HG03354 (cell line): ENCODE results near the gene ZNF280A.
"Not testable (repeated sequence)": the region's sequence is repeated elsewhere in the genome, so short reads cannot be mapped to it uniquely, and the experiment has no call there.

Experiments
- ATAC-seq: cut with Tn5 transposase; IDR thresholded peaks from one replicate; pipeline ENCODE4 v1.9.1; 2021; ENCODE audit warnings: mild to moderate bottlenecking; ENCODE audit not compliant: unreplicated experiment, poor library complexity, severe bottlenecking

ZNF280A gene

DNA sequence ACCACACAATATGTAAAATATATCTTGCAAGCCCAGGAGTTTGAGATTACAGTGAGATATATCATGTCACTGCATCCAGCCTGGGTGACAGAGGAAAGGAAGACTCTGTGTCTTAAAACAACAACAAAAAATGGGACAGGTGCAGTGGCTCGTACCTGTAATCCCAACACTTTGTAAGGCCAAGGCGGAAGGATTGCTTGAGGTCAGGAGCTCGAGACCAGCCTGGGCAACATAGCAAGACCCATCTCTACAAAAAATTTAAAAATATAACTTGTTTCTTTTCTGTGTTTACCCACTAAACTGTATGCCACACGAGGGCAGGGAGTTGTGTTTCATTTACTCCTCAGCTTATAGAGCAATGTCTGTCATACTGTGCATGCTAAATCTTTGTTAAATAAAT lies 3.1 kb downstream of the ZNF280A start:
- no peak for ATAC-seq

DNA sequence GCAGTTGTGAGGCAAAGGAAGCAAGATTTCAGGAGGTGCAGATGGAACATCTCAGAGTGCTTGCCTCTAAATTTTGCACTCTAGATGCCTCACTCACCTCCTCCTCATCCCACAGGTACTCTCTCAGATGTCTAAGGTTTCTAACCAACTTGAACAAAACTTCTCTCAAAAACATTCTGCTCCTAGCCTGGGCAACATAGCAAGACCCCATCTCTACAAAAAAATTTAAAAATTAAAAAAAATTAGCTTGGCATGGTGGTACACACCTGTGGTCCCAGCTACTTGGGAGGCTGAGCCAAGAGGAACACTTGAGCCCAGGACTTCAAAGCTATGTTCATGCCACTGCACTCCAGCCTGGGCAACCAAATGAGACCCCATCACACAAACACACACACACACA lies 4.2 kb downstream of the ZNF280A start:
- ATAC-seq: no peak

DNA sequence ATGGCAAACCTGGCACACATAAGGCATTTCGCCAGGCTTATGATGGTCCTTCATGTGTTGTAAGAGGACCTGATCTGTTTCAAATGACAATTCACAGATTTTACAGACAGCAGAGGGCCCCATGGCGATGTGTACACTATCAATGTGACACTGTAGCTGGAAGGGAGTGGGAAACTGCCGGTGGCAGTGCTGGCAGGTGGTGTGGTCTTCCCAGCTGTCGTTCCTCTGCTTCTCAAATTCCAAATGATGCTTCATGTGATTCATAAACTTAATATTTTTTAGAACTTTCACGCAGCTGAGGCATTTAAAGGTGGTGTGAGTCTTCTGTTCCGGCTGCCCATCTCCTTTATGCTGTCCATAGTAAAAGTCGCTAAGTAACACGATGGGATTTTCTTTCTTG lies 5.6 kb downstream of the ZNF280A start:
- ATAC-seq: not testable (repeated sequence)

DNA sequence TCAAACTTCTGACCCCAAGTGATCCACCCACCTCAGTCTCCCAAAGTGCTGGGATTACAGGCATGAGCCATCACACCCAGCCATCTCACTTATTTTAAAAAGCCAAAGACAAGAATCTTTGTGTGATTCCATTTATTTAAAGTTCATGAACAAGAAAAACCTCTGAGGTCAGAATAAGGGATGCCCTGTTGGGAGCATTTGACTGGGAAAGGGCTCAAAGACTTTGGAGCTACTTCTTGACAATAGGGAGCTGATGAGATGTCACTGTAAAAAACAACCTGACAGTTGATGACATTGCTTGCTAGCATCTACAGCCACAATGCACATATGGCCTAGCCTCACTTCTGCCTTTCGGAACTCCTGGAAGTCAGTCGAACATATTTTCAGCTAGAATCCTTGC lies 6.5 kb downstream of the ZNF280A start:
- ATAC-seq: no peak

DNA sequence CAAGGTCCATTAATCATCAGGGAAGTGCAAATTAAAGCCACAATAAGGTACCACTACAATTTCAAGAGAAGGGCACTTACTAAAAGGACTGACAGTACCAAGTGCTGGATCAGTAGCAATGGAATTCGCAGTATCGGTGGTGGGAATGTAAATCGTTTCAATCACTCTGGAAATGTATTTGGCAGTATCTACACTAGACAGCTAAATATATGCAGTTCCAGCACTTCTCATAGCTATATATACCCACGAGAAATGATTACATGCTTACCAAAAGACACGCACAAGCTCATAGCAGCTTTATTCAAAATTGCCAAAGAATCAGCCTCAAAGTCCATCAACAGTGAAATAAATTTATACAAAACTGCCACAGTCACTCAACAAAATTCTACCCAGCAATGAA lies 7.1 kb downstream of the ZNF280A start:
- no peak for ATAC-seq

DNA sequence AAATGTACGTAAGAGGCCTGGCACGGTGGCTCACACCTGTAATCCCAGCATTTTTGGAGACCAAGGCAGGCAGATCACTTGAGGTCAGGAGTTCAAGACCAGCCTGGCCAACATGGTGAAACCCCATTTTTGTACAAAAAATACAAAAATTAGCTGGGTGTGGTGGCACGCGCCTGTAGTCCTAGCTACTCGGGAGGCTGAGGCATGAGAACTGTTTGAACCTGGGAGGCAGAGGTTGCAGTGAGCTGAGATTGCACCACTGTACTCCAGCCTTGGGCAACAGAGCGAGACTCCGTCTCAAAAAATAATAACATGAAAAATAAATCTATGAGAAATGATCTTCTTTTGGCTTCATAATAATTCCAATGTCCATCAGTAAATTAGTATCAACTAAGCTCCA lies 9.2 kb downstream of the ZNF280A start:
- ATAC-seq: not testable (repeated sequence)

DNA sequence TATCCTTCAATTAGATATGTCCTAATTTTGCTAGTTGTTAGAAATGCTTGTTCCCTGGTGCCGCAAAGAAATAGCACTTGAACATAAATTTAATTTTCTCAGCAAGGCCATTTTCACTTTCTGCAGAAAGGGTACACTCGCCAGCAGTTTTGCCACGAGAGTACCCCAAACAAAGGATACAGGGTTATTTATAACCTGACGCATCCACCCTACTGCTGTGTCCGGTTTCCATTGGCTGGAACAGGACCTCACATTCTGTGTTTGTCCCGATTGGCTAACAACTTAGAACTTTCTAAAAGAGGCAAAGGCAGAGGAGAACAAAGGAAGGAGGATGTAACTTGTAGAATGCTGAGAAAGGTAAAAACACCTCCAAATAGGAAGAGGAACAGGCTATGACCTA lies 10.2 kb downstream of the ZNF280A start:
- not testable (repeated sequence) for ATAC-seq

DNA sequence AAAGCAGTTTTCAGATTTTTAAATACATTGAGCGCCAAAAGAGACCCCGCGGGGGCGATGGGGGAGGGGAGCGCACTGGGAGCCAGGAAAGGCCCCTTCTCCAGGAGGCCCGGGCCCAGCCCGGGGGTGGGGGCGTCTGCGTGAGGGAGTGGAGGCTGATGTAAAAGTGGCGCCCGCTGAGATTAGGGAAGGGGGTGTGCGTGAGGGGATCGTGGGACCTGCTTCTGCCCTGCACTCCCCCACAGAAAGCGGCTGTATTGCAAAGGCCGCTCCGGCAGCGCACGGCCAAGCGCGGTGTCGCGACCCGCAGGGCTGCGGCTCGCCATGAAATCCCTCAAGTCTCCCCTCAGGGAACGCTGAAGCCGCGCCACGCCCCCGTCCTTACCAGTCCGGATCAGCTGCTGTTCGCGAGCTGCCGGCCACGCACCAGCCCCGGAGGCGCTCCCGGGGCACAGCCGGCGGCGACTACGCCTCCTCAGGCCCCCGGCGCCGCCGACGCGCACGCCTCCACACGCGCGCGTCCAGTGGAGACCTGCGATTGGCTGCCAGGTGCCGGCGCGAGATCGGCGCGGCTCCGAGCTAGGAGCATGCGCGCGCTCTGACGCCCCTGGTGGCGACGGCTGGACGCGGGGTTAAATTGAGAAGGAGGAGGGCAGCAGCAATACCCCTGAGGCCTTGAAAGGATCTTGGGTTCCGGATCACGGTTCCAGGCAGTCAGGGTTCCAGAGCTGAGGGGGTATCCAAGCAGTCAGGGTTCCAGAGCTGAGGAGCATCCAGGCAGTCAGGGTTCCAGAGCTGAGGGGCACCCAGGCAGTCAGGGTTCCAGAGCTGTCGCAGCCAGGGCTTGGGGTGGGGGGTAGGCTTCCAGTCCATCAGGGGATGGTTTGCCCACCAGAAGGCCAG lies 11.5 kb downstream of the ZNF280A start, which contains the start of gene ZNF280B:
ZNF280B (minus strand) TSS at position 469 of the 903 bp plus-strand sequence. CDS start 19,344 bp downstream, outside the sequence.
- peak; percentile 92 for ATAC-seq

DNA sequence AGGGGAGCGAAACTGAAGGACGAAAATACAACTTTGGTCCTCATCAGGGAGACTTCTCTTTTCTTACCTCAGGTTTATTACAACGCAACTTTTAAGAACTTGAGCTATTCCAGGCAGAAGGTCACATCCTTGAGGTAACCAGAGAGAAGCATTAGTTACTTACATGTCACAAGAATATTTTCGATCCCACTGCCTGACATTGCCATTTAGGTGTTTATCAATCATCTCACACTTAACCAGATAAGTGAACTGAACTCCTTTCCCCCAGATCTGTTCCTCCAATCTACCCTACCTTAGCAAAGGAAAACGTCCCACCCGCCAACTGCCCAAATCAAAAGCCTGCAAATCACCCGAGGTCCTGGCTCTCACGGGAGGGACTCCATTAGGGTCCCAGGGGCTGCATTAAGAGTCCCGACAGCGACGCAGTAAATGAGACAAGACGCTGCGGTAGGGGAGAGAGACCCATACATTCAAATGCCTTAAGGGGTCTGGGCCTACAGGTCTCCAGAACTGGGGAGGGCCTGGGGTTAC lies 12.3 kb downstream of the ZNF280A start:
- ATAC-seq: no peak

DNA sequence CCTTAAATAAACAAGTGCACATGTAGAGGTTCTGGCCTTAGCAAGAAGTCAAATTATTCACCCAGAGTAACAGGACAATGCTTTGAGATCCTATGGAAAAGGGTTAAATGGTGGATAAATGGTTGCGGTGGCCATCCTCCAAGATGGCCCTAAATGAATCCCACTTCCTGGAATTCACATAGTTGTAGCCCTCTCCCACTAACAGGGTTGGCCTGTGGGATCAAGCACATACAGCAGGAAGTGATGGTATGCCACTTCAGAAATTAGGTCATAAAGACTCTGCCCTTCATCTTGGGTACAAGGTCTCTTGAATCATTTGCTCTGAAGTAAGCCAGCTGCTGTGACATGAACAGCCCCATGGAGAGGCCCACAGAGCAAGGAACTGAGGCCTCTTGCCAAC lies 13.3 kb downstream of the ZNF280A start:
- no peak for ATAC-seq

DNA sequence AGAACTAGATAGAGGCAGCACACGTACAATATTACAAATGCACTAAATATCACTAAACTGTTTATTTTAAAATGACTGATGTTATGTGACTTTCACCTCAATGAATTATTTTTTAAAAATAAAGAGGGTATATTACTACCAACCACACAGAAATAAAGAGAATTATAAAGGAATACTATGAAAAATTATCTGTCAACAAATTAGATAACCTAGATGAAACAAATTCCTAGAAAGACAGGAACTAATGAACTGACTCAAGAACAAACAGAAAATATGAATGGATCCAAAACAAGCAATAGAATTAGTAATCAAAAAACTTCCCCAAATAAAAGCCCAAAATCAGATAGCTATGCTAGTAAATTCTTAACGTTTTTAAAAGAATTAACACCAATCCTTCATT lies 21.8 kb downstream of the ZNF280A start:
- ATAC-seq: no peak

DNA sequence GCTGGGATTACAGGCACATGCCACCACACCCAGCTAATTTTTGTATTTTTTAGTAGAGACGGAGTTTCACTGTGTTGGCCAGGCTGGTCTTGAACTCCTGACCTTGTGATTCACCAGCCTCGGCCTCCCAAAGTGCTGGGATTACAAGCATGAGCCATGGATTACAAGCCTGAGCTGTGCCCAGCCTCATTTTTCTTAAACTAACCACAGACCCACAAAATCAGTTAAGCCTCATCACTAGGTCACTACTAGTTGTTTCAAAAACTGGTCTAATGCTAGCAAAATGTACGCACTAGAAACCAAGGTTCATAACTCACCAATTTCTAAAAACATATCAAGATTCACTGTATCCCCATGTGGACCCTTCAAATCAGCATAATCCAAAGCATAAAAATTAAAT lies 28.5 kb downstream of the ZNF280A start:
- not testable (repeated sequence) for ATAC-seq

DNA sequence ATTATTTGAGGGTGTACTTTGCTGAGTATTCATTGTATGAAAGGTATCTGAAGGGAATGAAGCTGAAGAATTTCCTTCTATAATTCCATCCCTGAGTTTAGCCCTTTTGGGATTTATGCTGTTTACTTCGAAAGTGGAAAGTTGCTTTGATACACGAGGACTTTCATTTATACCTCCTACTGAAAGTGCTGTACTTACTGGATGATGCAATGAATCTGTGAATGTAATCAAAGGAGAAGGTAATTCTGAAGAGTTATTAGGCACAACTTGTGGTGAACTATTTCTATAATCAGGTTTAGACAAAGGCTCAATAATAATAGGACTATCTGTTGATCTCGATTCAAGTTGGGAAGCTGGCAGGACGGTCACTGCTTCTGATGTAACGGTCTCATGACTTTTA lies 31.3 kb downstream of the ZNF280A start:
- ATAC-seq: no peak

DNA sequence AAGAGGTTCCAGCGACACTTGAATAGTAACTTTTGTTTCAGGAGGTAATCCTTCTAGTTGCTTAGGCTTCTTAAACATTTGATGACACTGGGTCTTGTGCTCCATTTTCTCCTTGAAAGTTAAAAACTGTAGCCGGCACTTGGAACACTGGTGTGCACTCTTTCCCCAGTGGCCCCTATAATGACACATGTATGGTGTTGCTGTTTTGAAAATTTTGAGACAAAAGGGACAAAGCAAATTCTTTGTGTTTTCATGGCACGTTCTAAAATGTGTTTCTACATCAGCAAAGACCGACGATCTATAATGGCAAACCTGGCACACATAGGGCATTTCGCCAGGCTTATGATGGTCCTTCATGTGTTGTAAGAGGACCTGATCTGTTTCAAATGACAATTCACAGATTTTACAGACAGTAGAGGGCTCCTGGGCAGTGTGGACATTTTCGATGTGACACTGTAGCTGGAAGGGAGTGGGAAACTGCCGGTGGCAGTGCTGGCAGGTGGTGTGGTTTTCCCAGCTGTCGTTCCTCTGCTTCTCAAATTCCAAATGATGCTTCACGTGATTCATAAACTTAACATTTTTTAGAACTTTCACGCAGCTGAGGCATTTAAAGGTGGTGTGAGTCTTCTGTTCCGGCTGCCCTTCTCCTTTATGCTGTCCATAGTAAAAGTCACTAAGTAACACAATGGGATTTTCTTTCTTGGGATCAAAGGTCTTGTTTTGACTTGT lies 32.0 kb downstream of the ZNF280A start:
- no peak for ATAC-seq

DNA sequence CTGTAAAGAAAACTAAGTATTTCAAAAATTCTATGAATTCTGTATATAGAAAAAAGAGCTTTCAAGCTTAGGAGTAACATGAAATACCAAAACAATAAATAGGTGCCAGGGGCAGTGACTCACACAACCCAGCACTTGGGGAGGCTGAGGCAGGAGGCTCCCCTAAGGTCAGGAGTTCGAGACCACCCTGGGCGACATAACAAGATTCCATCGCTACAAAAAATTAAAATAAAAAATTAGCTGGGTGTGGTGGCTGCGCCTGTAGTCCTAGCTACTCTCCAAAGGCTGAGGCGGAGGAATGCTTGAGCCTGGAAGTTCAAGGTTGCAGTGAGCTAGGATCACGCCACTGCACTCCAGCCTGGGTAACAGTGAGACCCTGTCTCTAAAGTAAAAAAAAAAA lies 33.0 kb downstream of the ZNF280A start:
- no peak for ATAC-seq

DNA sequence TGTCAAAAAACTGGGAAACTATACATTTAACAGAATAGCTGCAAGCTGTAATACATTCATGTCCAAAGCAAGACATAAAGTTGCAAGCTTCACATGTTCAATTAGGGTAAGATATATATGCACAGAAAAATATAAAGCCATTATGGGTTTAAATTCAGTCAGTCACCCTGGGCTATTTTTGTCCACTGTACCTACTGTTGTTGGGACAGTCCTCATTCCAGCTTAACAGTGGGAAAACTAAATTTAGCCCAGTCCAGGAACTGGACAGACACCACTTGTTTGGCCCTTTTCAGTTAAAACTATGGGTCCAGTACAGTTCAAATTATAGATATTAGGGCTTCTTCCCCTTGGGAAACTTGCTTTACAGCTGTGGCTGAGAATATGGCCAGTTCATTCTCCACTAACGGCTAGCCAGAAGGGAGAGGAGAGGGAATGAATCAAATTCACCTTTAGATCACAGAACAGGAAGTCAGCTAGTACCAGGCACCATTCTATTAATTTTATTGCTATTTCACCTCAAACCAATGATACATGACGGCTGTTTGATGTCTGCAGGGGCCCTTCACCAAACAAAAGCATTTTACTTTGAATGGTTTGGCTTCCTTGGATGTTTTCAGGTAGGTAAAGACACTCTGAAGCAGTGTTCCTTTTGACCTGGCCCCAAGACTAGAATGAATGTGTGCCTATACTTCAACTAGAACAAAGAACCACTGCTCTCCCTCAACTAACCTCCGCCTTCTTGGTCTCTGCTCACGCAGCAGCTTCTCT lies 33.8 kb downstream of the ZNF280A start:
- ATAC-seq: no peak

DNA sequence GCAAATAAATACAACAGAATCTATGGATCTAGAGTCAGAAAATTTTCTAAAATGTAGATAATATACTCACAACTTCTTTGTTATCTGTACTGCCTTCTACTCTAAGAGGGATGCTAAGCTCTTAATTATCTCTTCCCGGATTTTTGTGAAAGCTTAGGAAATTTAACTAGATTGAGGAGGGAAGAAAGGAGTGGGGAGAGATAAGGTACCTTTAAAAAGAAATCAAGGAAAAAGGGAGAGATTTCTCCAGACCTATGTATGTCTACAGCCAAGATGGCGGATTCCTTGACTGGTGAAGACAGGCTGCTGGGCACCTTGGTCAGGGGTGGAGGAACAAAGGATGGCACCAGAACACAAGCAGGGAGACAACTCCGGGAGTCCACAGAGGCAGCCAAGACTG lies 34.5 kb downstream of the ZNF280A start:
- ATAC-seq: no peak

DNA sequence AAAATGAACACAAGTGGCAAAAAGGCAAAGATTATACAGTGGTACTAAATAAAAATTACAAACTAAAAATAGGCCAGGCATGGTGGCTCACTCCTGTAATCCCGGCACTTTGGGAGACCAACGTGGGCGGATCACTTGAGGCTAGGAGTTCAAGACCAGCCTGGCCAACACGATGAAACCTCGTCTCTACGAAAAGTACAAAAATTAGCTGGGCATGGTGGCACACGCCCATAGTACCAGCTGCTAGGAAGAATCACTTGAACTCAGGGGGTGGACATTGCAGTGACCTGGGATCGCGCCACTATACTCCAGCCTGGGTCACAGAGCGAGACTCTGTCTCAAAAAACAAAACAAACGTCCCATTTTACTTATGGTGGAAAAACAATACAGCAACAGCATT lies 36.0 kb downstream of the ZNF280A start:
- ATAC-seq: no peak

DNA sequence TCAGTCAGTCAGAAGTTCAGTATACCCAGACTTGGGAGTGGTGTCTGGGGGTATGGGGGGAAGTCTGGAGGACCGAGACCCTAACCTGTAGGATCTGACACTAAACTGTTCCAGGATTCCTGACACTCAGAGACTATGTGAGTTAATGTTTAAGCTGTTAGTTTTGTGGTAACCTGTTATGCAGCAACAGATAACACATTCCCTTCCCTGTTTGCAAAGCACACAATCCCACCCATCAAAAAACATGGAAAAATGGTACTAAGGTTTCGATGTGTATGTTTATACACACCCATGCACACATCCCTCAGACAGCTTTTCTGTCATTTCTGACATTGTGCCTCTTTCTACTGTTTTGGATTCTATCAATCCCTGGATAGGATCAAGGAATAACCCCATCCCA lies 39.1 kb downstream of the ZNF280A start:
- no peak for ATAC-seq

DNA sequence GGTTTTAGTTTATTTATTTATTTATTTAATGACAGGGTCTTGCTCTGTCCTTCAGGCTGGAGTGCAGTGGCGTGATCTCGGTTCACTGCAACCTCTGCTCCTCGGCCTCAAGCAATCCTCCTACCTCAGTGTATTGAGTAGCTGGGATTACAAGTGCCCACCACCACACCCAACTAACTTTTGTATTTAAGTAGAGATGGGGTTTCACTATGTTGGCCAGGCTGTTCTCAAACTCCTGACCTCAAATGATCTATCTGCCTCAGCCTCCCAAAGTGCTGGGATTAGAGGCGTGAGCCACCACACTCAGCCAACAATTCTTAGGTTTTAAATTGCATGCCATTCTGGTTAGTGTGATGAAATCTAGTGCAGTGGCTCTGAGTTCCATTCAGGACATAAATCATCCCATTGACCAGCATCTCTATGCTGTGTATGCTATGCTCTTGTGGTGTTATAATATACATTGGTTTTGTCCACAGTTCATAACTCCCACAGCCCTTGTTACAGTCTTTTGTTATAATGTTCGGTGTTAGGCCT lies 40.0 kb downstream of the ZNF280A start:
- ATAC-seq: no peak
